Stomach (tissue), 9 donors: ENCODE measurements around the gene AGAP1. TPM values are rescaled to one million over a fixed set of nuclear protein-coding genes. Genes with fewer than 3 reads are reported as not detected.
A peak's percentile ranks its signal among the peaks of the same experiment; 100 is the strongest.

Source experiments
- DNase-seq, 2 donors: peaks; one replicate each; pipeline versions ENCODE4 v3.0.0 to v3.0.0-alpha.2; 2013 to 2019
- H3K27ac ChIP-seq, 5 donors: fragments of 200-600 bp in 4 of 5; sonication (generic) in 4 of 5; one replicate each; pipeline ENCODE4 v1.5.1; 2013 to 2019; ENCODE audit warnings: mild to moderate bottlenecking in 1 of 5, moderate library complexity in 1 of 5
- H3K27me3 ChIP-seq, 3 donors: fragments of 200-600 bp; sonication (generic); one replicate each; pipeline ENCODE4 v1.5.1; 2017 to 2019; ENCODE audit warnings: mixed run types in 1 of 3
- H3K36me3 ChIP-seq, 4 donors: fragments of 200-600 bp; sonication (generic); 1 replicate in 3 of 4; 2 replicates in 1 of 4; pipeline ENCODE4 v1.5.1; 2016 to 2019
- H3K4me1 ChIP-seq, 4 donors: fragments of 200-600 bp; sonication (generic); one replicate each; pipeline ENCODE4 v1.5.1; 2016 to 2019
- H3K4me3 ChIP-seq, 4 donors: fragments of 200-600 bp; sonication (generic) in 3 of 4; one replicate each; pipeline ENCODE4 v1.5.1; 2016 to 2019; ENCODE audit warnings: mild to moderate bottlenecking in 1 of 4
- H3K9me3 ChIP-seq, 4 donors: fragments of 200-600 bp; sonication (generic); one replicate each; pipeline ENCODE4 v1.5.1; 2016 to 2019
- EP300 ChIP-seq: sonication (generic); formaldehyde crosslinking; IDR thresholded peaks from one replicate; pipeline ENCODE4 v1.6.1; 2017; ENCODE audit warnings: antibody characterized with exemption
- POLR2A ChIP-seq, 4 donors: fragments of 450-650 bp; IDR thresholded peaks; one replicate each; pipeline ENCODE4 v1.6.1; 2016; ENCODE audit warnings: antibody characterized with exemption in 4 of 4, control low read depth in 2 of 4, mild to moderate bottlenecking in 1 of 4, moderate library complexity in 1 of 4
- POLR2AphosphoS5 ChIP-seq, 3 donors: sonication (generic); formaldehyde crosslinking; IDR thresholded peaks; one replicate each; pipeline ENCODE4 v1.6.1; 2016; ENCODE audit warnings: antibody characterized with exemption in 3 of 3
- WGBS, 5 donors: extraction: QIAGEN DNeasy Blood & Tissue Kit in 3 of 5; methylation state at CpG; one replicate each; pipeline versions ENCODE4 v1.1.5 to v1.1.7; 2013 to 2018; 5-methylcytosine and 5-hydroxymethylcytosine counted together
- intact Hi-C: fragments of 100-400 bp; cut with DNase I; formaldehyde crosslinking; loops from one replicate; pipeline ENCODE4 v1.15.1; 2023; ENCODE audit warnings: low total_unique reads
- polyA plus RNA-seq, 3 donors: library from polyadenylated mRNA; stranded (reverse); fragments of 200-250 nt; gene quantifications; one replicate each; pipeline ENCODE4 v1.2.3, GENCODE V29; 2013
- total RNA-seq, 5 donors: library from RNA; depleted of rRNA; stranded (reverse); fragments of >200 nt; gene quantifications; one replicate each; pipeline versions ENCODE4 v1.1.0 to v1.2.3, GENCODE V29; 2014 to 2016
- TF ChIP-seq, protein P1 (sequence below), 7 experiments: fragments of 450-650 bp in 4 of 7; fragments of 200-600 bp in 3 of 7; sonication (generic) in 3 of 7; IDR thresholded peaks; one replicate each; pipeline ENCODE4 v1.5.1; 2016 to 2019; ENCODE audit warnings: antibody characterized with exemption in 7 of 7, control low read depth in 2 of 7, mild to moderate bottlenecking in 1 of 7
- donor health status: healthy with polysubstance abuse.
- donor health status: Bipolar disorder and iron deficiency.
- donor health status: healthy.

The AGAP1 gene
- total and polyA plus RNA-seq, 8 donors: 4.2 to 139 (median 35.0) TPM

DNA sequence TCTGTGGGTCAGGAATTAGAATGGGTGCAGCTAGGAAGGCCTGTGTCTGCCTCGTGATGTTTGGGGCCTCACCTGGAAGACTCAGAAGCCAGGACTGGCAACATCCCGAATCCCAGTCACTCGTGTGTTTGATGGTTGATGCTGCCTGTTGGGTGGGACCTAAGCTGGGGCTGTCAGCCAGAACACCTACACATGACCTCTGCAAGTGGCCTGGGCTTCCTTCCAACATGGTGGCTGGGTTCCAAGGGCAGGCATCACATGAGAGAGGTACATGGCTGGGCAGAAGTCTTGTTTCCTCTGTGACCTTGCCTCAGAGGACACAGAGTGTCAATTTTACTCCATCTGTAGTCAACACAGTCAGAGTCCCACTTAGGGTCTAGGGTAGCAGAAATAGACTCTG, 496.5 kb downstream of the AGAP1 start:
- intact Hi-C loops: no loop called here
- Histone ChIP-seq H3K27me3 (no peaks in the 10 kb centered on the region), H3K27ac (no peak overlapping the region), H3K36me3 (peaks cover 0 to 9% (median 9%) of the 10 kb centered on the region in 4 donors), H3K9me3 (no peaks in the 10 kb centered on the region), H3K4me3 (no peak overlapping the region), H3K4me1 (no peaks in the 10 kb centered on the region)
- DNase-seq: peak in 1 of 2 donors; percentile 53
- no peak for TF ChIP-seq POLR2AphosphoS5 (IDR thresholded peaks at IDR 0.05)
- TF ChIP-seq, protein P1, sequence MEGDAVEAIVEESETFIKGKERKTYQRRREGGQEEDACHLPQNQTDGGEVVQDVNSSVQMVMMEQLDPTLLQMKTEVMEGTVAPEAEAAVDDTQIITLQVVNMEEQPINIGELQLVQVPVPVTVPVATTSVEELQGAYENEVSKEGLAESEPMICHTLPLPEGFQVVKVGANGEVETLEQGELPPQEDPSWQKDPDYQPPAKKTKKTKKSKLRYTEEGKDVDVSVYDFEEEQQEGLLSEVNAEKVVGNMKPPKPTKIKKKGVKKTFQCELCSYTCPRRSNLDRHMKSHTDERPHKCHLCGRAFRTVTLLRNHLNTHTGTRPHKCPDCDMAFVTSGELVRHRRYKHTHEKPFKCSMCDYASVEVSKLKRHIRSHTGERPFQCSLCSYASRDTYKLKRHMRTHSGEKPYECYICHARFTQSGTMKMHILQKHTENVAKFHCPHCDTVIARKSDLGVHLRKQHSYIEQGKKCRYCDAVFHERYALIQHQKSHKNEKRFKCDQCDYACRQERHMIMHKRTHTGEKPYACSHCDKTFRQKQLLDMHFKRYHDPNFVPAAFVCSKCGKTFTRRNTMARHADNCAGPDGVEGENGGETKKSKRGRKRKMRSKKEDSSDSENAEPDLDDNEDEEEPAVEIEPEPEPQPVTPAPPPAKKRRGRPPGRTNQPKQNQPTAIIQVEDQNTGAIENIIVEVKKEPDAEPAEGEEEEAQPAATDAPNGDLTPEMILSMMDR (IDR thresholded peaks at IDR 0.05): no peak
- no peak for TF ChIP-seq EP300
- no peak for TF ChIP-seq POLR2A (IDR thresholded peaks at IDR 0.05)
- 81 to 91% (median 89%) methylated on average over 3 of the region's 3 CpGs for WGBS, 5 donors

DNA sequence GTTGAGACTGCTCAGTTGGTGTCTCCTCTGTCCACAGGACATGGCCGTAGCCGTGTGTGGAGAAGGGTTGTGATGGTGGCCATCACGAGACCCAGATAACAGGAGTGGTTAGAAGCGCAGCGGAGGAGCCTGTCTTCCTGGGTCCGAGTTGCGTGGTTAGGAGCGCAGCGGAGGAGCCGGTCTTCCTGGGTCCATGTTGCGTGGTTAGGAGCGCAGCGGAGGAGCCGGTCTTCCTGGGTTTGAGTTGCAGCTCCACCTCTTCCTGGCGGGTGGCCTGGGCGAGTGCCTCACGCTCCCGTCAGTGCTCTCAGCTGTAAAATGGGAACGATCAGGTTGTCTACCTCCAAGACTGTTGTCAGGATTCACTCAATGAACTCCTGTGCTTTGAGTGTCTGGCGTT, 498.2 kb downstream of the AGAP1 start:
- H3K27me3 ChIP-seq: no peaks in the 10 kb centered on the region
- no peaks in the 10 kb centered on the region for H3K9me3 ChIP-seq
- intact Hi-C loops: no loop called here
- H3K36me3 ChIP-seq: peaks cover 0 to 9% (median 9%) of the 10 kb centered on the region in 4 donors
- no peak overlapping the region for H3K4me3 ChIP-seq
- H3K4me1 ChIP-seq: no peaks in the 10 kb centered on the region
- WGBS, 5 donors: 94 to 98% (median 96%) methylated on average over 18 to 20 of the region's 20 CpGs
- no peak overlapping the region for H3K27ac ChIP-seq
- TF ChIP-seq, protein P1 (IDR thresholded peaks at IDR 0.05): no peak
- TF ChIP-seq EP300 (no peak), POLR2AphosphoS5 (IDR thresholded peaks at IDR 0.05) (no peak), POLR2A (IDR thresholded peaks at IDR 0.05) (no peak)
- no peak for DNase-seq

DNA sequence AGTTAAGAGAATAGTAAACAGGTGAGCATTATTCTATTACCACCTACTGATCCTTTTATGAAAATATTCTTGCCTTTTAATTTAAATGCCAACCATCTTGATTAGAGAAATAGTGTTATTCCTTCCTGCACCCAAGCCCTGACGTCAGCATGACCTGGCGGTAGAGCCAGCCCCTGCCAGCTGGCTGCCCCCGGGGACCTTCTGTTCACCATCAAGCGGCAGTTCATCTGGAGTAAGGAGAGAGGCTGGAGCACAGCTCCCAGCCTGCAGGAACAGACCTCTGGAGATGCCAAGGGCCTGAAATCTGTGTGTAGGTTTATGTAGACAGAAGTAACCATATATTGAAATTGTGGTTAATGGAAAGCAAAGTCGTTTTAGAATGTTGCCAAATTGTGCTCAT, 502.6 kb downstream of the AGAP1 start:
- intact Hi-C loops: no loop called here
- peak in 1 of 2 donors; percentile 19 for DNase-seq
- H3K9me3 ChIP-seq: no peaks in the 10 kb centered on the region

DNA sequence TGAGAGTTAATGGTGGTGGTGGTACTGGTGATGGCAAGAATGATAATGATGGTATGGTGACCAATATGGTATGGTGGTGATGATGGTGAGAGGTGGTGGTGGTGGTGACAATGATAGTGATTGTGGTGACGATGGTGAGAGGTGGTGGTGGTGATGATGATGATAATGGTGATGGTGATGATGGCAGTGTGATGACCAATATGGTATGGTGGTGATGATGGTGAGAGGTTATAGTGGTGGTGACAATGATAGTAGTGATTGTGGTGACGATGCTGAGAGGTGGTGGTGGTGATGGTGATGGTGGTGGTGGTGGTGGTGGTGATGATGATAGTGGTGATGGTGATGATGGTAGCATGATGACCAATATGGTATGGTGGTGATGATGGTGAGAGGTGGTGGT, 505.2 kb downstream of the AGAP1 start:
- no peak overlapping the region for H3K27ac ChIP-seq
- WGBS, 5 donors: 92 to 100% (median 97%) methylated on average over 2 of the region's 2 CpGs
- intact Hi-C loops: no loop called here
- no peaks in the 10 kb centered on the region for H3K9me3 ChIP-seq
- H3K4me3 ChIP-seq: no peak overlapping the region
- no peak for DNase-seq
- TF ChIP-seq, protein P1 (IDR thresholded peaks at IDR 0.05): no peak
- TF ChIP-seq POLR2A (IDR thresholded peaks at IDR 0.05) (no peak), POLR2AphosphoS5 (IDR thresholded peaks at IDR 0.05) (no peak), EP300 (no peak)
- H3K27me3 ChIP-seq: no peaks in the 10 kb centered on the region
- H3K4me1 ChIP-seq: no peaks in the 10 kb centered on the region
- peaks cover 0 to 13% (median 12%) of the 10 kb centered on the region in 4 donors for H3K36me3 ChIP-seq

More for the DNA sequence above, 502.6 kb downstream of the AGAP1 start:
- Histone ChIP-seq H3K4me1 (no peaks in the 10 kb centered on the region), H3K27me3 (no peaks in the 10 kb centered on the region), H3K36me3 (peaks cover 0 to 13% (median 10%) of the 10 kb centered on the region in 4 donors), H3K4me3 (no peak overlapping the region), H3K27ac (no peak overlapping the region)
- TF ChIP-seq POLR2A (IDR thresholded peaks at IDR 0.05) (no peak), EP300 (no peak), POLR2AphosphoS5 (IDR thresholded peaks at IDR 0.05) (no peak)
- TF ChIP-seq, protein P1 (IDR thresholded peaks at IDR 0.05): no peak
- 87 to 92% (median 89%) methylated on average over 5 of the region's 5 CpGs for WGBS, 5 donors
